HepG2 (cell line): ENCODE results near the gene PRKCE. TPM values are rescaled to one million over a fixed set of nuclear protein-coding genes. Genes with fewer than 3 reads are reported as not detected.

Experiments
- ATAC-seq: fragments of 200-7000 bp; cut with Tn5 transposase; 3 replicates; pipeline ENCODE4 v1.9.1; 2020; ENCODE audit warnings: mild to moderate bottlenecking, moderate library complexity
- BruUV-seq: library from RNA; stranded (reverse); fragments of 400-500 nt; replicated peaks from 2 replicates; lab custom pipeline; 2021; lab: Mats Ljungman, UMichigan
- CTCF ChIA-PET: fragments of 300-600 bp; formaldehyde crosslinking; extraction: SDS; loops from one replicate; lab custom pipeline; 2021; ENCODE audit warnings: low total read pairs, inconsistent platforms, low intra/inter-chr PET ratio; lab: Yijun Ruan, JAX
- POLR2A ChIA-PET: fragments of 350-600 bp; sonication (Branson Sonifier 250); formaldehyde crosslinking; loops from one replicate; lab custom pipeline; 2020; ENCODE audit warnings: antibody characterized with exemption, inconsistent platforms; lab: Yijun Ruan, JAX
- DNase-seq: peaks from one replicate; pipeline ENCODE4 v3.0.0-alpha.2; 2015; ENCODE audit warnings: low spot score
- FAIRE-seq: peaks from 3 replicates; lab custom pipeline; 2011; peaks lifted over from hg19 to GRCh38; lab: Jason Lieb, UNC
- H2AFZ ChIP-seq: one replicate; pipeline ENCODE4 v1.6.1; 2011; ENCODE audit warnings: low read length, inconsistent platforms
- H3K27ac ChIP-seq: fragments of 300-600 bp; 3 replicates; pipeline ENCODE4 v1.8.0; 2011; ENCODE audit warnings: mixed run types, mild to moderate bottlenecking, mixed read lengths, low read length, inconsistent platforms; ENCODE audit not compliant: insufficient read depth; ENCODE audit errors: extremely low read length
- H3K27me3 ChIP-seq, 2 experiments: fragments of 200-600 bp in 1 of 2; 2 replicates in 1 of 2; 3 replicates in 1 of 2; pipeline versions ENCODE4 v1.6.0 to v1.8.0; 2011; ENCODE audit warnings: low read length in 2 of 2, mild to moderate bottlenecking in 2 of 2, moderate library complexity in 2 of 2, inconsistent platforms in 1 of 2; ENCODE audit not compliant: insufficient read depth in 2 of 2, control insufficient read depth in 1 of 2
- H3K36me3 ChIP-seq, 2 experiments: fragments of 200-600 bp in 1 of 2; replicated peaks in 1 of 2; 2 replicates in 1 of 2; 3 replicates in 1 of 2; pipeline versions ENCODE4 v1.5.1 to v1.8.0; 2011; ENCODE audit warnings: low read length in 2 of 2, inconsistent platforms in 1 of 2; ENCODE audit not compliant: insufficient read depth in 2 of 2, control insufficient read depth in 1 of 2
- H3K4me1 ChIP-seq: 2 replicates; pipeline ENCODE4 v1.5.1; 2012; ENCODE audit warnings: low read length, inconsistent platforms; ENCODE audit not compliant: insufficient read depth
- H3K4me2 ChIP-seq: 2 replicates; pipeline ENCODE4 v1.6.0; 2011; ENCODE audit warnings: low read depth, low read length, inconsistent platforms
- H3K4me3 ChIP-seq, 3 experiments: fragments of 200-600 bp in 1 of 3; sonication (generic), shearing (Covaris generic) in 1 of 3; replicated peaks in 1 of 3; 2 replicates each; pipeline ENCODE4 v1.5.1; 2011 to 2016; ENCODE audit warnings: low read length in 3 of 3, inconsistent platforms in 2 of 3, low read depth in 2 of 3, mild to moderate bottlenecking in 2 of 3, control low read depth in 1 of 3, mixed read lengths in 1 of 3; ENCODE audit not compliant: insufficient read depth in 1 of 3
- H3K79me2 ChIP-seq: one replicate; pipeline ENCODE4 v1.6.1; 2011; ENCODE audit warnings: low read length, inconsistent platforms; ENCODE audit not compliant: insufficient read depth
- H3K9ac ChIP-seq: 2 replicates; pipeline ENCODE4 v1.6.0; 2011; ENCODE audit warnings: mild to moderate bottlenecking, low read depth, low read length, inconsistent platforms; ENCODE audit not compliant: insufficient read depth
- H3K9me3 ChIP-seq: 2 replicates; pipeline ENCODE4 v1.5.1; 2012; ENCODE audit warnings: mild to moderate bottlenecking, low read length
- H4K20me1 ChIP-seq: 2 replicates; pipeline ENCODE4 v1.6.0; 2011; ENCODE audit warnings: inconsistent platforms, mild to moderate bottlenecking, low read length, moderate library complexity; ENCODE audit not compliant: insufficient read depth
- ATF3 ChIP-seq: sonication (generic); formaldehyde crosslinking; IDR thresholded peaks from 2 replicates; pipeline ENCODE4 v1.4.0; 2020; ENCODE audit warnings: missing genetic modification reagents
- HNRNPL ChIP-seq: fragments of 200-400 bp; formaldehyde crosslinking; IDR thresholded peaks from 2 replicates; pipeline ENCODE4 v1.6.1; 2017; ENCODE audit warnings: mild to moderate bottlenecking, low read depth, low read length
- HOXA7 ChIP-seq: sonication (generic); formaldehyde crosslinking; IDR thresholded peaks from 2 replicates; pipeline ENCODE4 v1.8.1; 2022; ENCODE audit warnings: mild to moderate bottlenecking, missing genetic modification reagents, moderate library complexity
- IRF9 ChIP-seq: sonication (generic); formaldehyde crosslinking; IDR thresholded peaks from 2 replicates; pipeline ENCODE4 v1.8.0; 2022; ENCODE audit warnings: missing genetic modification reagents, mild to moderate bottlenecking, borderline replicate concordance
- SALL1 ChIP-seq: sonication (generic); formaldehyde crosslinking; IDR thresholded peaks from 2 replicates; pipeline ENCODE4 v1.8.0; 2022; ENCODE audit warnings: mild to moderate bottlenecking, missing genetic modification reagents
- SMYD3 ChIP-seq: sonication (generic); formaldehyde crosslinking; IDR thresholded peaks from 2 replicates; pipeline ENCODE4 v1.8.1; 2023; ENCODE audit warnings: mild to moderate bottlenecking, missing genetic modification reagents
- SNRNP70 ChIP-seq: fragments of 200-400 bp; formaldehyde crosslinking; IDR thresholded peaks from 2 replicates; pipeline ENCODE4 v1.6.1; 2017; ENCODE audit warnings: mild to moderate bottlenecking, low read depth, low read length, moderate library complexity
- TBP ChIP-seq: sonication (generic); formaldehyde crosslinking; IDR thresholded peaks from 2 replicates; pipeline ENCODE4 v1.5.0; 2020; ENCODE audit warnings: missing genetic modification reagents
- TERF1 ChIP-seq: sonication (generic); formaldehyde crosslinking; IDR thresholded peaks from 2 replicates; pipeline ENCODE4 v1.8.0; 2022; ENCODE audit warnings: mild to moderate bottlenecking, missing genetic modification reagents, moderate library complexity
- TFDP2 ChIP-seq: sonication (generic); formaldehyde crosslinking; IDR thresholded peaks from 2 replicates; pipeline ENCODE4 v1.4.0; 2020; ENCODE audit warnings: missing genetic modification reagents
- ZFP36L1 ChIP-seq: sonication (generic); formaldehyde crosslinking; IDR thresholded peaks from 2 replicates; pipeline ENCODE4 v1.8.0; 2022; ENCODE audit warnings: mild to moderate bottlenecking, missing genetic modification reagents, moderate library complexity
- ZNF124 ChIP-seq: sonication (generic); formaldehyde crosslinking; IDR thresholded peaks from 2 replicates; pipeline ENCODE4 v1.4.0; 2020; ENCODE audit warnings: missing genetic modification reagents
- ZNF20 ChIP-seq: sonication (generic); formaldehyde crosslinking; IDR thresholded peaks from 2 replicates; pipeline ENCODE4 v1.4.0; 2020; ENCODE audit warnings: mild to moderate bottlenecking, moderate library complexity, missing genetic modification reagents
- ZNF496 ChIP-seq: sonication (generic); formaldehyde crosslinking; IDR thresholded peaks from 2 replicates; pipeline ENCODE4 v1.8.1; 2023; ENCODE audit warnings: mild to moderate bottlenecking, moderate library complexity, missing genetic modification reagents; ENCODE audit not compliant: insufficient replicate concordance
- ZNF576 ChIP-seq: sonication (generic); formaldehyde crosslinking; IDR thresholded peaks from 2 replicates; pipeline ENCODE4 v1.4.0; 2020; ENCODE audit warnings: mild to moderate bottlenecking, missing genetic modification reagents
- ZSCAN25 ChIP-seq: sonication (generic); formaldehyde crosslinking; IDR thresholded peaks from 2 replicates; pipeline ENCODE4 v1.8.0; 2022; ENCODE audit warnings: mild to moderate bottlenecking, missing genetic modification reagents
- WGBS: methylation state at CpG from one replicate; pipeline ENCODE4 v1.1.6; 2017; ENCODE audit warnings: low lambda C conversion rate; 5-methylcytosine and 5-hydroxymethylcytosine counted together
- in situ Hi-C: cut with HindIII; loops from 2 replicates; pipeline ENCODE4 v1.10.0; 2017; ENCODE audit warnings: low pct_unique_long_range_greater_than_20kb; ENCODE audit not compliant: extremely low pct_ligation_motif_present
- intact Hi-C: fragments of 100-400 bp; cut with micrococcal nuclease; formaldehyde crosslinking; loops from one replicate; pipeline ENCODE4 v1.10.0; 2022; ENCODE audit not compliant: unreplicated experiment
- polyA plus RNA-seq, 8 experiments: library from polyadenylated mRNA; depleted of rRNA in 3 of 8; stranded (reverse) in 7 of 8; unstranded in 1 of 8; fragments of >200 nt; fragmentation: Illumina TruSeq in 4 of 8; extraction: Trizol in 4 of 8; gene quantifications; 2 replicates each; pipeline versions ENCODE4 v1.2.1 to v1.2.3, GENCODE V29; 2011 to 2016; ENCODE audit warnings: low read depth in 4 of 8, missing spikeins in 1 of 8, mixed read lengths in 1 of 8; ENCODE audit not compliant: insufficient read depth in 1 of 8
- total RNA-seq, 5 experiments: library from RNA; depleted of rRNA; stranded (reverse); fragments of >200 nt; fragmentation: Illumina TruSeq; extraction: Trizol; gene quantifications; 2 replicates each; pipeline ENCODE4 v1.2.3, GENCODE V29; 2016; ENCODE audit warnings: low read depth in 1 of 5

PRKCE gene
- total and polyA plus RNA-seq, 2 of the 13 experiments (the other 11 are each of a cell fraction or from before 2014, with no cell fraction given), result 1.0 to 3.9 TPM

- Histone ChIP-seq H4K20me1 (no peaks in the 10 kb centered on the region; the same call in 1 of the 2 replicates), H3K27ac (no peak overlapping the region), H3K9ac (no peak overlapping the region), H3K27me3 (no peaks in the 10 kb centered on the region), H3K4me1 (no peaks in the 10 kb centered on the region; the same call in 1 of the 2 replicates), H3K4me3 (no peak overlapping the region), H3K9me3 (no peaks in the 10 kb centered on the region), H3K79me2 (peaks cover 12% of the 10 kb centered on the region), H3K36me3 (peaks cover 19 to 61% of the 10 kb centered on the region in 2 experiments), H3K4me2 (no peak overlapping the region), H2AFZ (no peak overlapping the region)
- FAIRE-seq (no peak), ATAC-seq (no peak), DNase-seq (no peak)
- in situ Hi-C loops, result no loop called here
- no TSS peak for BruUV-seq
- POLR2A ChIA-PET, result no interaction called here
- CTCF ChIA-PET, result no interaction called here
- intact Hi-C loops, result no loop called here
- no peak for TF ChIP-seq ATF3 (CRISPR knock-in tag)
- TF ChIP-seq IRF9, result no peak
- no peak for TF ChIP-seq SMYD3 (CRISPR knock-in tag)
- TF ChIP-seq ZNF496 (CRISPR knock-in tag), result no peak
- TF ChIP-seq HNRNPL, result no peak
- TF ChIP-seq SNRNP70, result no peak
- TF ChIP-seq TBP (CRISPR knock-in tag), result no peak
- TF ChIP-seq HOXA7 (CRISPR knock-in tag), result no peak
- no peak for TF ChIP-seq ZNF124 (CRISPR knock-in tag)
- TF ChIP-seq SALL1, result no peak
- no peak for TF ChIP-seq ZNF20 (CRISPR knock-in tag)
- TF ChIP-seq TERF1, result no peak
- no peak for TF ChIP-seq TFDP2 (CRISPR knock-in tag)
- TF ChIP-seq ZNF576, result no peak
- no peak for TF ChIP-seq ZFP36L1 (CRISPR knock-in tag)
- TF ChIP-seq ZSCAN25 (CRISPR knock-in tag), result no peak
- WGBS, result 98% methylated on average over 2 of the region's 2 CpGs
Observed at GRCh38 chr2:45602624-45603023, 48.9 kb upstream of the PRKCE start.
